GM23248 (cell line): ENCODE data around the gene UBXN10. TPM values are rescaled to one million over a fixed set of nuclear protein-coding genes. Genes with fewer than 3 reads are reported as not detected.

ENCODE experiments used
- DNase-seq: peaks from one replicate; pipeline ENCODE4 v3.0.0-alpha.2; 2015
- H2AFZ ChIP-seq: fragments of 200-600 bp; sonication (generic); 2 replicates; pipeline ENCODE4 v1.6.1; 2016; ENCODE audit warnings: antibody characterized with exemption
- H3F3A ChIP-seq: fragments of 200-600 bp; sonication (generic); 2 replicates; pipeline ENCODE4 v1.6.1; 2016; ENCODE audit warnings: mild to moderate bottlenecking, antibody characterized with exemption, mixed run types; ENCODE audit not compliant: insufficient read depth
- H3K27ac ChIP-seq: fragments of 200-600 bp; sonication (generic); 2 replicates; pipeline ENCODE4 v1.5.1; 2016; ENCODE audit warnings: mild to moderate bottlenecking
- H3K27me3 ChIP-seq: fragments of 200-600 bp; sonication (generic); replicated peaks from 2 replicates; pipeline ENCODE4 v1.6.1; 2016; ENCODE audit warnings: mild to moderate bottlenecking; ENCODE audit not compliant: insufficient read depth
- H3K36me3 ChIP-seq: fragments of 200-600 bp; sonication (generic); 2 replicates; pipeline ENCODE4 v1.6.1; 2016; ENCODE audit warnings: low read depth, mild to moderate bottlenecking
- H3K4me1 ChIP-seq: fragments of 200-600 bp; sonication (generic); 2 replicates; pipeline ENCODE4 v1.6.1; 2016; ENCODE audit warnings: mild to moderate bottlenecking; ENCODE audit not compliant: insufficient read depth
- H3K4me2 ChIP-seq: fragments of 200-600 bp; sonication (generic); one replicate; pipeline ENCODE4 v1.6.1; 2016; ENCODE audit warnings: mild to moderate bottlenecking; ENCODE audit not compliant: unreplicated experiment
- H3K4me3 ChIP-seq: fragments of 200-600 bp; sonication (generic); 2 replicates; pipeline ENCODE4 v1.5.1; 2016; ENCODE audit warnings: mild to moderate bottlenecking
- H3K79me2 ChIP-seq: fragments of 200-600 bp; sonication (generic); 2 replicates; pipeline ENCODE4 v1.6.1; 2016; ENCODE audit warnings: mild to moderate bottlenecking; ENCODE audit not compliant: insufficient read depth
- H3K9ac ChIP-seq: fragments of 200-600 bp; sonication (generic); 2 replicates; pipeline ENCODE4 v1.6.1; 2016; ENCODE audit warnings: mild to moderate bottlenecking
- H3K9me2 ChIP-seq: fragments of 200-600 bp; sonication (generic); 2 replicates; pipeline ENCODE4 v1.6.1; 2016; ENCODE audit warnings: mixed run types, mild to moderate bottlenecking, moderate library complexity; ENCODE audit not compliant: insufficient read depth
- H3K9me3 ChIP-seq: fragments of 200-600 bp; sonication (generic); one replicate; pipeline ENCODE4 v1.6.1; 2017; ENCODE audit warnings: low read depth
- H4K20me1 ChIP-seq: fragments of 200-600 bp; sonication (generic); 2 replicates; pipeline ENCODE4 v1.6.0; 2016; ENCODE audit not compliant: insufficient read depth
- EZH2 ChIP-seq: fragments of 200-600 bp; sonication (generic); IDR thresholded peaks from 2 replicates; pipeline ENCODE4 v1.6.1; 2018; ENCODE audit warnings: antibody characterized with exemption, mild to moderate bottlenecking; ENCODE audit not compliant: insufficient read depth, poor library complexity, severe bottlenecking
- EZH2phosphoT487 ChIP-seq: fragments of 200-600 bp; sonication (generic); IDR thresholded peaks from 2 replicates; pipeline ENCODE4 v1.6.1; 2018; ENCODE audit warnings: antibody characterized with exemption, moderate library complexity, mild to moderate bottlenecking, low read depth; ENCODE audit not compliant: insufficient read depth
- WGBS, 2 experiments: methylation state at CpG; one replicate each; pipeline ENCODE4 v1.1.6; 2015 to 2017; ENCODE audit warnings: low lambda C conversion rate in 2 of 2, low coverage in 1 of 2; ENCODE audit errors: missing lambda C conversion rate in 2 of 2; 5-methylcytosine and 5-hydroxymethylcytosine counted together
- in situ Hi-C: fragments of 300-500 bp; cut with MboI; formaldehyde crosslinking; loops from 2 replicates; pipeline ENCODE4 v1.15.0; 2020
- polyA plus RNA-seq: library from polyadenylated mRNA; unstranded; fragments of >200 nt; fragmentation: Nextera tagmentation; extraction: Ambion mirVana; gene quantifications from 2 replicates; pipeline ENCODE4 v1.2.1, GENCODE V29; 2016
- total RNA-seq: library from RNA; depleted of rRNA; stranded (reverse); fragments of >200 nt; shearing (Covaris generic); gene quantifications from 2 replicates; pipeline ENCODE4 v1.2.3, GENCODE V29; 2014

Gene UBXN10
- total and polyA plus RNA-seq, 2 experiments from 2014 or later, result 0.11 TPM; not detected in 1

- Histone ChIP-seq H4K20me1 (no peaks in the 10 kb centered on the region), H3K79me2 (no peaks in the 10 kb centered on the region), H2AFZ (no peak overlapping the region), H3K4me2 (no peak overlapping the region), H3K9ac (no peak overlapping the region), H3K27ac (no peak overlapping the region), H3K4me3 (no peak overlapping the region), H3K4me1 (peaks cover 10% of the 10 kb centered on the region), H3K27me3 (no peaks in the 10 kb centered on the region), H3F3A (no peaks in the 10 kb centered on the region), H3K9me3 (no peaks in the 10 kb centered on the region), H3K36me3 (no peaks in the 10 kb centered on the region), H3K9me2 (no peaks in the 10 kb centered on the region)
- 90 to 97% methylated on average over 6 of the region's 6 CpGs for WGBS, 2 experiments
- DNase-seq, result no peak
- TF ChIP-seq EZH2 (no peak), EZH2phosphoT487 (no peak)
- in situ Hi-C loops, result no loop called here
Observed at GRCh38 chr1:20150969-20151368, 34.9 kb upstream of the UBXN10 start.

DNA sequence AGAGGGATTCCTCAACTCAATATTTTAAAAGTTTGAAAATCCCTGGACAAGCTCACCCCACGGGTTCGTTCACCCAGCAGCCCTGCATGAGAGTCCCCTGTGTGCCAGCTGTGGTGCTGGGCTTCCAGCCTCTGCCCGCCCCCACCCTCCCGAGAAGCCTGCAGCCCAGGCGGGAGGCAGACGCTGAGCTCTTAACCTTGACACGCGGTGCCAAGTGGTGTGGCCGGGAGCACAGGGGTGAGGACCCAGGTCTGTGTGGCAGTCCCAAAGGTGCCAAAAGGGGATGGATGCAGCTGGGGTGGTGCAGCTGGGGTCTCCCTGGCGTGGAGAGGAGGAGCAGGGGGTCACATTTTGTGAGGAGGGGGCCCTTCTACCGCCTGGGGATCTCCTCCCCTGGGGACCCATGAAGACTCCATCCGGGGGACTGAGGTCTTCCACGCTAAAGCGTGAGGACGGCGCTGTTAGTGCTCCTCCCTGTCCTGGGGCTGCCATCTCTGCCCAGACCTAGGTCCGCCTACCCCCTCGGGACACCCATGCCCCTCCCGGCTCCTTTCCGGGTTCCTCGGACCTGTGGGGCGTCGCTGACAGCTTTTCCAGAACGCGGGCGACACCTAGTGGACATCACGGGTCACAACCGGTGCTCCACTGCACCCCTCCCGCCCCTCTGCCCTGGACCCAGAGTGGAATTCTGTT is 33.8 kb upstream of the UBXN10 start:
- Histone ChIP-seq H3K27me3 (no peaks in the 10 kb centered on the region), H3K36me3 (no peaks in the 10 kb centered on the region), H3K4me1 (peaks cover 10% of the 10 kb centered on the region), H4K20me1 (no peaks in the 10 kb centered on the region), H3K4me3 (peak overlapping the region; percentile 65), H3K9me3 (no peaks in the 10 kb centered on the region), H3F3A (no peaks in the 10 kb centered on the region), H3K27ac (no peak overlapping the region), H3K9ac (peak overlapping the region; percentile 68), H3K9me2 (no peaks in the 10 kb centered on the region), H2AFZ (peak overlapping the region; percentile 89), H3K4me2 (peak overlapping the region; percentile 59), H3K79me2 (no peaks in the 10 kb centered on the region)
- DNase-seq, result peak; percentile 90
- 6 to 9% methylated on average over 22 to 29 of the region's 29 CpGs for WGBS, 2 experiments
- TF ChIP-seq EZH2phosphoT487 (no peak), EZH2 (no peak)
- in situ Hi-C loops, result no loop called here

DNA sequence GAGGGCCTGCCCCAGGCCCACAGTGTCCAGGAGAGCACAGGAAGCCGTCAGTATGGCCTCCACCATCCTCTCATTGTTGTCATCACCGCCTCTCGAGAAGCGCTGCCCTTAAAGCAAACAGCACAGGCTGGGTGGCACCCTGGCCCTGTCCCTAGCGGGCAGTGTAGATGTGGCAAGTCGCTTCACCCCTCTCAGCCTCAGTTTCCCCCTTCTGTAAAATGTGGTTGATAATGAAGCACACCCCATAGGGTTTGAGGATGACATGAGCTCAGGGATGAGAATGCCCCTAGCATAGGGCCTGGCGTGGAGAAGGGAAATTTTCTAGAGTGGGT is 33.3 kb upstream of the UBXN10 start:
- Histone ChIP-seq H3K27me3 (no peaks in the 10 kb centered on the region), H3K4me1 (peaks cover 10% of the 10 kb centered on the region), H3F3A (no peaks in the 10 kb centered on the region), H3K36me3 (no peaks in the 10 kb centered on the region), H2AFZ (peak overlapping the region; percentile 89), H3K27ac (peak overlapping the region; percentile 43; the same call in 1 of the 2 replicates), H4K20me1 (no peaks in the 10 kb centered on the region), H3K4me2 (peak overlapping the region; percentile 34), H3K9me2 (no peaks in the 10 kb centered on the region), H3K4me3 (no peak overlapping the region), H3K9me3 (no peaks in the 10 kb centered on the region), H3K79me2 (no peaks in the 10 kb centered on the region), H3K9ac (peak overlapping the region; percentile 68)
- no peak for DNase-seq
- in situ Hi-C loops, result no loop called here
- 36 to 37% methylated on average over 6 to 7 of the region's 7 CpGs for WGBS, 2 experiments
- TF ChIP-seq EZH2phosphoT487, result no peak
- no peak for TF ChIP-seq EZH2

DNA sequence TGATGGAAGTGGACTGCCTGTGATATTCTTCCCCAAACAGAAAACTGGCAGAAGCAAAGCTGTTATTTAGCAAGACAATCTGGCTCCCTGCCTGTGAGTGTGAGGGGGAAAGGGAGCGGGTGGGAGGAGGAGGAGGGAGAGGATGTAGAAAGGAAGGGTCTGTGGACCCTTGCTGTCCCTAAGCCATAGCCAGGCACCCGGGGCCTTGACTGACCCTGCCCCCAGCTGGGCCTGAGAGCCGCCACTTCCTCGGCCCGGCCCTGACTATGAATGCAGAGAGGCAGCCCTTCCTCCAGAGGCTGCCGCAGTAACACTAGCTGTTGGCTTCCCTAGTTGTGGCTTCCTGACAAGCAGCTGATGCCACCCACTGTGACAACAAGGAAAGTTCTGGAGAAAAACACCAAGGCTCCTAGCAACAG is 32.9 kb upstream of the UBXN10 start:
- Histone ChIP-seq H3K4me2 (peak overlapping the region; percentile 34), H3K79me2 (no peaks in the 10 kb centered on the region), H3K4me3 (no peak overlapping the region), H3K36me3 (no peaks in the 10 kb centered on the region), H2AFZ (peak overlapping the region; percentile 89), H3F3A (no peaks in the 10 kb centered on the region), H3K4me1 (peaks cover 10% of the 10 kb centered on the region), H3K9ac (peak overlapping the region; percentile 68), H3K27me3 (no peaks in the 10 kb centered on the region), H3K9me3 (no peaks in the 10 kb centered on the region), H4K20me1 (no peaks in the 10 kb centered on the region), H3K27ac (peak overlapping the region; percentile 43; the same call in 1 of the 2 replicates), H3K9me2 (no peaks in the 10 kb centered on the region)
- WGBS, 2 experiments, result 14 to 23% methylated on average over 6 of the region's 6 CpGs
- no peak for TF ChIP-seq EZH2phosphoT487
- TF ChIP-seq EZH2, result no peak
- DNase-seq, result peak; percentile 72
- in situ Hi-C loops, result no loop called here
